ENCODE measurements around the gene RAD51B.

- TF ChIP-seq CTCF (optimal IDR thresholded peaks at IDR 0.05 in 1 of 3, IDR thresholded peaks at IDR 0.05 in 1 of 3, conservative IDR thresholded peaks at IDR 0.05 in 1 of 3; ENCODE audit: extremely low read depth in 1 of 3, insufficient read depth in 2 of 3, low read length in 3 of 3) (no peak), EZH2 (IDR thresholded peaks at IDR 0.05; ENCODE audit: low read length) (no peak)
Measured at GRCh38 chr14:68291820-68292219, 472.2 kb downstream of the RAD51B start.

Measured in keratinocyte (primary cell).